ENCODE results near the gene ABCC6. TPM values are rescaled to one million over a fixed set of nuclear protein-coding genes. Genes with fewer than 3 reads are reported as not detected.
A peak's percentile ranks its signal among the peaks of the same experiment; 100 is the strongest.

Gene ABCC6
- total and polyA plus RNA-seq, 8 donors, result 10.8 to 30.6 (median 15.7) TPM

DNA sequence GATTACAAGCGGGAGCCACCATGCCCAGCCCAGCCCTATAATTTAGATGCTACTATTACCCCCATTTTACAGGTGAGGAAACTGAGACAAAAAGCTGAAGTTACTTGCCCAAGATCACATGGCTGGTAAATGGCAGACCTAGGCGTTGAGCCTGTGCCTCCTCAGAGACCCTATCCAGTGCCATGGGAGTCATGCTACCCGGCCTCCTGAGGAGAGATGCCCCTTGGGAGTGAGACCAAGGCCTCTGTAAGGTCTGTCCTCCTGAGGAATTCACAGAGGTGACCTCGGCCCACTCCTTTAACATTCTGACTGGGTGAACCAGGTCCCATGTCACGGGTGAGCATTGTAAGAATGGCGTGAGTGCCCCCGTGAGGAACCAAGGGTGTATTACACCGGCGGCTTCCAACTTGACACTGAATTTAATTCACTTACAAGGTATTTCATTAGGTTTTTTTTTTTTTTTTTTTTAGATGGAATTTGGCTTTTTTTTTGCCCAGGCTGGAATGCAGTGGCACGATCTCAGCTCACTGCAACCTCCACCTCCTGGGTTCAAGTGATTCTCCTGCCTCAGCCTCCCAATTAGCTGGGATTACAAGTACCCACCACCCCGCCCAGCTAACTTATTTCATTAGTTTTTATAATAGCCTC lies 95.7 kb downstream of the ABCC6 start:
- H3K27ac ChIP-seq, result no peak overlapping the region
- H3K36me3 ChIP-seq, result peaks cover 0 to 5% (median 0%) of the 10 kb centered on the region in 3 donors
- peak; percentile 17 for FAIRE-seq

DNA sequence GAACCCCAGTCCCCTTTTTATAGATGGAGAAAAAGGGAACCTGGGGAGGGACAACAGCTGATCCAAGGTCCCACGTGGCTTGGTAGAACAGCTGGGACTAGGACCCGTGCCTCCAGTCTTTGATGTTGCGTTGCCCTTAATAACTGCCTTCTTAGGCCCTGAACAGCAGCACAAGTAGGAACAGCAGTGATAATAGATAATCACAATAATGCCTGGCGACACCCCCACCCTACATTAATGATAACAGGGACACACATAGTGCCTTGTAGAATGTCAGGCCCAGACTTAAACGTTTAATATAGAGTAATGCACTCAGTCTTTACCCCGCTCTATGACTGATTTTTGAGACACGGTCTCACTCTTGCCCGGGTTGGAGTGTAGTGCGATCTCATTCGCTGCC lies 96.4 kb downstream of the ABCC6 start:
- no peaks in the 10 kb centered on the region for H3K9me3 ChIP-seq

More for the DNA sequence above, 95.7 kb downstream of the ABCC6 start:
- no peak overlapping the region for H3K4me3 ChIP-seq
- 29 to 33% methylated on average over 11 of the region's 11 CpGs for WGBS, 2 donors
- no peaks in the 10 kb centered on the region for H3K9me3 ChIP-seq
- H3K27me3 ChIP-seq, result no peaks in the 10 kb centered on the region
- peak; percentile 78 to 86 (median 80) for TF ChIP-seq CTCF (IDR thresholded peaks at IDR 0.05)
- no peaks in the 10 kb centered on the region for H3K4me1 ChIP-seq
- ATAC-seq (peak; percentile 83 to 99 (median 96)), DNase-seq (peak in 5 of 6 donors; percentile 45 to 82 (median 73))
- intact Hi-C loops (cut with DNase I), result no loop called here

GRCh38 chr16:16124974-16125373 lies 98.3 kb downstream of the ABCC6 start:
- Histone ChIP-seq H3K36me3 (peaks cover 0 to 14% (median 0%) of the 10 kb centered on the region in 3 donors), H3K4me3 (no peak overlapping the region), H3K27me3 (no peaks in the 10 kb centered on the region), H3K27ac (no peak overlapping the region), H3K9me3 (no peaks in the 10 kb centered on the region), H3K4me1 (no peaks in the 10 kb centered on the region)
- 95 to 100% methylated on average over 3 of the region's 3 CpGs for WGBS, 2 donors
- ATAC-seq (no peak), DNase-seq (no peak), FAIRE-seq (no peak)
- TF ChIP-seq CTCF (IDR thresholded peaks at IDR 0.05), result no peak
- intact Hi-C loops (cut with DNase I), result no loop called here

More for the DNA sequence above, 96.4 kb downstream of the ABCC6 start:
- Histone ChIP-seq H3K27ac (no peak overlapping the region), H3K27me3 (no peaks in the 10 kb centered on the region), H3K4me3 (no peak overlapping the region), H3K4me1 (no peaks in the 10 kb centered on the region), H3K36me3 (peaks cover 0 to 12% (median 0%) of the 10 kb centered on the region in 3 donors)
- DNase-seq, result no peak
- 74 to 80% methylated on average over 10 of the region's 10 CpGs for WGBS, 2 donors
- intact Hi-C loops (cut with DNase I), result no loop called here
- no peak for FAIRE-seq
- ATAC-seq, result no peak
- no peak for TF ChIP-seq CTCF (IDR thresholded peaks at IDR 0.05)

- Histone ChIP-seq H3K4me3 (no peak overlapping the region), H3K4me1 (no peaks in the 10 kb centered on the region), H3K27ac (no peak overlapping the region), H3K36me3 (peaks cover 0 to 10% (median 0%) of the 10 kb centered on the region in 3 donors), H3K27me3 (no peaks in the 10 kb centered on the region), H3K9me3 (no peaks in the 10 kb centered on the region)
- WGBS, 2 donors, result 95 to 99% methylated on average over 10 of the region's 10 CpGs
- DNase-seq (no peak), FAIRE-seq (no peak), ATAC-seq (no peak)
- intact Hi-C loops (cut with DNase I), result no loop called here
- no peak for TF ChIP-seq CTCF (IDR thresholded peaks at IDR 0.05)
These were observed 98.9 kb downstream of the ABCC6 start for GRCh38 chr16:16124438-16124837.

- no peak for FAIRE-seq
- Histone ChIP-seq H3K4me3 (no peak overlapping the region), H3K27ac (no peak overlapping the region), H3K9me3 (no peaks in the 10 kb centered on the region), H3K4me1 (no peaks in the 10 kb centered on the region), H3K27me3 (no peaks in the 10 kb centered on the region), H3K36me3 (peaks cover 0 to 10% (median 0%) of the 10 kb centered on the region in 3 donors)
- 95 to 98% methylated on average over 12 of the region's 12 CpGs for WGBS, 2 donors
- TF ChIP-seq CTCF (IDR thresholded peaks at IDR 0.05), result no peak
- intact Hi-C loops (cut with DNase I), result no loop called here
- no peak for ATAC-seq
- no peak for DNase-seq
These were observed 101.0 kb downstream of the ABCC6 start for GRCh38 chr16:16122264-16122663.

All from pancreas (tissue), 10 donors.